Endothelial cell (in vitro differentiated cells): ENCODE results near the gene RELN. TPM values are rescaled to one million over a fixed set of nuclear protein-coding genes. Genes with fewer than 3 reads are reported as not detected.
A peak's percentile ranks its signal among the peaks of the same experiment; 100 is the strongest.

Source experiments
- DNase-seq: peaks from one replicate; pipeline ENCODE4 v3.0.0; 2021; ENCODE audit warnings: low spot score
- H3K27ac Mint-ChIP-seq: one replicate; pipeline ENCODE4 v1.8.0; 2021; ENCODE audit warnings: mixed read lengths, inconsistent platforms; ENCODE audit not compliant: unreplicated experiment
- H3K27me3 Mint-ChIP-seq: one replicate; pipeline ENCODE4 v1.8.0; 2021; ENCODE audit warnings: mild to moderate bottlenecking, moderate library complexity, mixed read lengths, inconsistent platforms; ENCODE audit not compliant: unreplicated experiment
- H3K36me3 Mint-ChIP-seq: one replicate; pipeline ENCODE4 v1.8.0; 2021; ENCODE audit warnings: mild to moderate bottlenecking, low read depth, mixed read lengths, inconsistent platforms; ENCODE audit not compliant: unreplicated experiment
- H3K4me1 Mint-ChIP-seq: one replicate; pipeline ENCODE4 v1.8.0; 2021; ENCODE audit warnings: mild to moderate bottlenecking, mixed read lengths, inconsistent platforms; ENCODE audit not compliant: unreplicated experiment
- H3K4me3 Mint-ChIP-seq: one replicate; pipeline ENCODE4 v1.8.0; 2021; ENCODE audit warnings: mild to moderate bottlenecking, mixed read lengths, inconsistent platforms; ENCODE audit not compliant: unreplicated experiment
- H3K9me3 Mint-ChIP-seq: one replicate; pipeline ENCODE4 v1.8.0; 2021; ENCODE audit warnings: mixed read lengths, inconsistent platforms; ENCODE audit not compliant: unreplicated experiment
- CTCF ChIP-seq: fragments of 200-600 bp; sonication (generic); IDR thresholded peaks from one replicate; pipeline ENCODE4 v1.5.0; 2021; ENCODE audit warnings: antibody characterized with exemption; ENCODE audit not compliant: unreplicated experiment
- total RNA-seq: library from RNA; stranded (reverse); fragmentation: NEBNext Ultra II Directional; extraction: Animal tissue kit (Norgen Biotek cat#: 25700); gene quantifications from one replicate; pipeline ENCODE4 v1.2.1, GENCODE V29; 2021; ENCODE audit not compliant: unreplicated experiment

The RELN gene
- total RNA-seq, 1 donor from 2014 or later, result 2.3 TPM

DNA sequence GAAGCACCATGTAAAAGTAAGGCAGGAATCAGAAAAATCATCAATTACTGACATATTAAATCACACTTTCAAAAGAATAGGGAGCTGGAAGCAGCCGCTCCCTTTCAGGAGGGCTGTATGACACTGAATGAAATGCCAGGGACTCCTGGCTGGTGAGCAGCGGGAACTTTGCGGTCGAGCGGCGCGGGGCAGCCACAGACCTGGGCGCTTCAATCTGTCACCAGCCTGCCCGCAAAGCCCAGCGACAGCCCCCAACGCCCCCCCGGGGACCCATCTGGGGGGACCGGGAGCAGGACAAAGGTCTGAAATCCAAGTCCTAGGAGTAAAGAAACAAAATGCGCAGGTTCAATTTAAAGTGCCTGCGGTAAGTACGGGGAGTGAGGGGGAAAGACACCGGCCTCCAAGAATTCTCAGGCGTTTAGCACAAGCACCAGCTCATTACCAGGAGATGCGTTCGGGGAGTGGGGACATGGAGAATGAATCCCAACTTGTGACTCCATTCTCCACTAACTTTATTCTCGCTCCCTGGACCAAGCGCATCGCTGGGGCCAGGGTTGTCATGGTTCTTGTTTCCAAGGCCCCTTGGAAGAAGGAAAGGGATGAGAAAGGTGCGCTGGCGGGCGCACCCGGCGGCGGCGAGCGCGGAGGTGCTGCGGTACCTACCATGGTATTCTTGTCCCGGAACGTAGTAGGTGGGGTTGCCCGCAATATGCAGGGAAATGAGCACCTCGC, 824 bp downstream of the RELN start:
- Mint-ChIP-seq H3K36me3 (peaks cover 4% of the 10 kb centered on the region), H3K27ac (peak overlapping the region; percentile 57), H3K9me3 (no peaks in the 10 kb centered on the region), H3K27me3 (peaks cover 9% of the 10 kb centered on the region), H3K4me3 (peak overlapping the region; percentile 81), H3K4me1 (peaks cover 14% of the 10 kb centered on the region)
- TF ChIP-seq CTCF, result no peak
- DNase-seq, result peak; percentile 12

GRCh38 chr7:103987451-103987850, 2.0 kb downstream of the RELN start:
- DNase-seq, result no peak
- H3K27ac Mint-ChIP-seq, result no peak overlapping the region
- peaks cover 4% of the 10 kb centered on the region for H3K36me3 Mint-ChIP-seq
- no peak overlapping the region for H3K4me3 Mint-ChIP-seq
- TF ChIP-seq CTCF, result no peak
- peaks cover 8% of the 10 kb centered on the region for H3K4me1 Mint-ChIP-seq
- peaks cover 9% of the 10 kb centered on the region for H3K27me3 Mint-ChIP-seq
- H3K9me3 Mint-ChIP-seq, result no peaks in the 10 kb centered on the region

DNA sequence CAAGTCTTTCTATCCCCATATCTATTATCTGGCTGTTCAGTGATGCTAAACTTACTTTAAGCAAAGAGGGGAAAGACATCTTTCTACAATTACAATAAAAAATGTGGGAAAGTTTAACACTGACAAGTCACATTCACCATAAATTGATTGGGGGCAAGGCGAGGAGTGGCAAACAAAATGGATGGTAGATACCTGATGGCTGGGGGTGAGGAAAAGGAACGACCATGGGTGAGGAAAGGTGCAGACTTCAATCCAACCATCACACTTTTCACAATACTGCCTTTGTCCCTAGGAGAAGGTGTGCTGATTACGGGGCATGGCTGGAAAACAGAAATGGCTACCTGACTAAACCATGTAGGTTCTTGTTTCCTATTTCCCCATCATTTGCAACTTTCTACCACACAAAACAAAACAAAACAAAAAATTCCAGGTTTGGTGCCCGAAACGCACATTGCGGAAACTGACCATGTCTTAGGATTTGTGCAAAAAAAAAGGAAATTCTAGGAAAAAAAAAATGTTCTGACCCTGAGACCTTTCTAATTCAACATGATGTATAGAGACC, 3.8 kb downstream of the RELN start:
- H3K27ac Mint-ChIP-seq, result no peak overlapping the region
- H3K27me3 Mint-ChIP-seq, result peaks cover 8% of the 10 kb centered on the region
- peaks cover 9% of the 10 kb centered on the region for H3K4me1 Mint-ChIP-seq
- no peak overlapping the region for H3K4me3 Mint-ChIP-seq
- H3K9me3 Mint-ChIP-seq, result no peaks in the 10 kb centered on the region
- peaks cover 4% of the 10 kb centered on the region for H3K36me3 Mint-ChIP-seq
- TF ChIP-seq CTCF, result no peak
- no peak for DNase-seq

GRCh38 chr7:103984050-103984449, 5.4 kb downstream of the RELN start:
- Mint-ChIP-seq H3K27me3 (peaks cover 4% of the 10 kb centered on the region), H3K4me3 (no peak overlapping the region), H3K36me3 (peaks cover 4% of the 10 kb centered on the region), H3K4me1 (peaks cover 5% of the 10 kb centered on the region), H3K27ac (no peak overlapping the region), H3K9me3 (no peaks in the 10 kb centered on the region)
- DNase-seq, result no peak
- TF ChIP-seq CTCF, result no peak

DNA sequence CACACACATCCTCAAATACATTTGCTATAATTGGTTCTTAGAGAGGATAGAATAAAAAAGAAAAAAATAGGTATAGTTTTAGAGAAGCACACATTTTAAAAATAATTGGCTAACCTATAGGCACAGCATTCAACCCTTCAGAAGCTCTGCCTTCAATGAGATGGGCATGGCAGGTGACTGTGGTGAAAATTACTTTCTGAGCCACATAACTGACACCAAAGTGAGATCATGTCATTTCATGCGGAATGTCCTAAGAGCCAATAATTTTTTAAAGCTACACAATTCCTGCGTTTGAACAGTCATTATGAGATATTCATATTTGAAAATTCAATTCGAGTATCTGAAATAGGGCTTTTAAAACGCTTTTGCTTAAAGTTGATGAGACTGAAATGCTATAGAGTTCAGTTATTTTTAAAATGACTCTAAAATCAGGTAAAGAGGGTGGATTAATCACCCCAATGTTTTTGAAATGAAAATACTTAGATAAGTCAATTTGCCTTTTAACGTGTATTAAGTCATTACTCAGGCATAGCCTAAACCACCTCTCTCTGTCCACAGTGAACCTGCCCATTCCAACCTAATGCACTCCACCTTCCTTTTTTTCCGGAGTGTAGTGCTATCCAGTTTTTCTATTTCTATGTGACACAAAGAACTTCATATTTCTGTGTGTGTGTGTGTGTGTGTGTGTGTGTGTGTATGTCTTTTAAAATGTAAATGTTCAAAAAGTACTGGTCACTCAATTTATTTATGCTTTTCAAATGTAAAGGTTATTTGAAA, 6.1 kb downstream of the RELN start:
- H3K4me1 Mint-ChIP-seq, result peaks cover 4% of the 10 kb centered on the region
- no peaks in the 10 kb centered on the region for H3K9me3 Mint-ChIP-seq
- no peak overlapping the region for H3K4me3 Mint-ChIP-seq
- H3K27me3 Mint-ChIP-seq, result peaks cover 4% of the 10 kb centered on the region
- no peak overlapping the region for H3K27ac Mint-ChIP-seq
- DNase-seq, result no peak
- H3K36me3 Mint-ChIP-seq, result peaks cover 2% of the 10 kb centered on the region
- no peak for TF ChIP-seq CTCF
